Cardiac muscle cell (in vitro differentiated cells and primary cell): ENCODE measurements around the gene SND1. TPM values are rescaled to one million over a fixed set of nuclear protein-coding genes. Genes with fewer than 3 reads are reported as not detected.

Source experiments
- DNase-seq, 2 donors: peaks; one replicate each; pipeline versions ENCODE4 v3.0.0 to v3.0.0-alpha.2; 2010 to 2017; ENCODE audit warnings: low read depth in 1 of 2, low spot score in 1 of 2
- H3K27ac ChIP-seq: fragments of 200-600 bp; sonication (generic); 2 replicates; pipeline ENCODE4 v1.5.1; 2016
- H3K27me3 ChIP-seq: fragments of 200-600 bp; sonication (generic); 2 replicates; pipeline ENCODE4 v1.6.0; 2016; ENCODE audit warnings: control low read depth
- H3K36me3 ChIP-seq: fragments of 200-600 bp; sonication (generic); 2 replicates; pipeline ENCODE4 v1.5.1; 2016; ENCODE audit warnings: control low read depth
- H3K4me1 ChIP-seq: fragments of 200-600 bp; sonication (generic); 2 replicates; pipeline ENCODE4 v1.8.1; 2017; ENCODE audit warnings: low read depth, mild to moderate bottlenecking, mixed run types
- H3K4me3 ChIP-seq: fragments of 200-600 bp; sonication (generic); 2 replicates; pipeline ENCODE4 v1.5.1; 2016; ENCODE audit warnings: mild to moderate bottlenecking
- H3K9me3 ChIP-seq: fragments of 200-600 bp; sonication (generic); 2 replicates; pipeline ENCODE4 v1.5.1; 2017; ENCODE audit warnings: low read depth, mild to moderate bottlenecking, control low read depth
- CTCF ChIP-seq: IDR thresholded peaks from 2 replicates; pipeline ENCODE4 v1.5.1; 2012; ENCODE audit warnings: low read depth, mild to moderate bottlenecking, low read length
- polyA plus RNA-seq: library from polyadenylated mRNA; unstranded; fragments of >200 nt; fragmentation: Nextera tagmentation; extraction: Ambion mirVana; gene quantifications from 2 replicates; pipeline ENCODE4 v1.2.1, GENCODE V29; 2016
- total RNA-seq: library from RNA; depleted of rRNA; stranded (reverse); fragments of >200 nt; gene quantifications from 2 replicates; pipeline ENCODE4 v1.2.3, GENCODE V29; 2016

SND1 gene
- total and polyA plus RNA-seq, 2 experiments from 2014 or later = 114 to 172 TPM

- H3K4me1 ChIP-seq = peaks cover 9% of the 10 kb centered on the region
- no peak overlapping the region for H3K4me3 ChIP-seq
- no peaks in the 10 kb centered on the region for H3K36me3 ChIP-seq
- DNase-seq = no peak
- H3K9me3 ChIP-seq = no peaks in the 10 kb centered on the region
- no peaks in the 10 kb centered on the region for H3K27me3 ChIP-seq
- no peak overlapping the region for H3K27ac ChIP-seq
- no peak for TF ChIP-seq CTCF
These were observed 321.8 kb downstream of the SND1 start for GRCh38 chr7:127973832-127974231.

- H3K4me1 ChIP-seq = peaks cover 9% of the 10 kb centered on the region
- H3K27me3 ChIP-seq = no peaks in the 10 kb centered on the region
- H3K27ac ChIP-seq = no peak overlapping the region
- H3K9me3 ChIP-seq = no peaks in the 10 kb centered on the region
- no peaks in the 10 kb centered on the region for H3K36me3 ChIP-seq
- DNase-seq = no peak
- no peak for TF ChIP-seq CTCF
- H3K4me3 ChIP-seq = no peak overlapping the region
These were observed 322.5 kb downstream of the SND1 start for GRCh38 chr7:127974446-127975035.

- no peak for TF ChIP-seq CTCF
- Histone ChIP-seq H3K4me3 (no peak overlapping the region), H3K4me1 (peaks cover 9% of the 10 kb centered on the region), H3K9me3 (no peaks in the 10 kb centered on the region), H3K27ac (no peak overlapping the region), H3K36me3 (no peaks in the 10 kb centered on the region), H3K27me3 (no peaks in the 10 kb centered on the region)
- DNase-seq = peak in 1 of 2 donors; percentile 39
These were observed 324.2 kb downstream of the SND1 start for GRCh38 chr7:127976056-127976737.

- no peaks in the 10 kb centered on the region for H3K36me3 ChIP-seq
- no peaks in the 10 kb centered on the region for H3K9me3 ChIP-seq
- peaks cover 9% of the 10 kb centered on the region for H3K4me1 ChIP-seq
- no peak overlapping the region for H3K27ac ChIP-seq
- TF ChIP-seq CTCF = no peak
- no peaks in the 10 kb centered on the region for H3K27me3 ChIP-seq
- no peak overlapping the region for H3K4me3 ChIP-seq
- DNase-seq = no peak
These were observed 324.7 kb downstream of the SND1 start for GRCh38 chr7:127976738-127977120.

GRCh38 chr7:127978421-127978820 lies 326.4 kb downstream of the SND1 start:
- Histone ChIP-seq H3K9me3 (no peaks in the 10 kb centered on the region), H3K36me3 (no peaks in the 10 kb centered on the region), H3K4me3 (no peak overlapping the region), H3K27me3 (no peaks in the 10 kb centered on the region), H3K4me1 (peaks cover 7% of the 10 kb centered on the region), H3K27ac (no peak overlapping the region)
- DNase-seq = no peak
- no peak for TF ChIP-seq CTCF
